ENCODE data around the gene RHOA.

GRCh38 chr3:49311283-49311682 lies 100.5 kb downstream of the RHOA start:
- TF ChIP-seq EZH2 (IDR thresholded peaks at IDR 0.05; ENCODE audit: borderline replicate concordance, low read length) (no peak), CTCF (IDR thresholded peaks at IDR 0.05; ENCODE audit: low read length) (no peak)
